HepG2 (cell line): Measurements from ENCODE around the gene SLC44A5. TPM values are rescaled to one million over a fixed set of nuclear protein-coding genes. Genes with fewer than 3 reads are reported as not detected.

ENCODE experiments used
- ATAC-seq: fragments of 200-7000 bp; cut with Tn5 transposase; 3 replicates; pipeline ENCODE4 v1.9.1; 2020; ENCODE audit warnings: mild to moderate bottlenecking, moderate library complexity
- BruUV-seq: library from RNA; stranded (reverse); fragments of 400-500 nt; replicated peaks from 2 replicates; lab custom pipeline; 2021; lab: Mats Ljungman, UMichigan
- CTCF ChIA-PET: fragments of 300-600 bp; formaldehyde crosslinking; extraction: SDS; loops from one replicate; lab custom pipeline; 2021; ENCODE audit warnings: low total read pairs, inconsistent platforms, low intra/inter-chr PET ratio; lab: Yijun Ruan, JAX
- POLR2A ChIA-PET: fragments of 350-600 bp; sonication (Branson Sonifier 250); formaldehyde crosslinking; loops from one replicate; lab custom pipeline; 2020; ENCODE audit warnings: antibody characterized with exemption, inconsistent platforms; lab: Yijun Ruan, JAX
- DNase-seq: peaks from one replicate; pipeline ENCODE4 v3.0.0-alpha.2; 2015; ENCODE audit warnings: low spot score
- FAIRE-seq: peaks from 3 replicates; lab custom pipeline; 2011; peaks lifted over from hg19 to GRCh38; lab: Jason Lieb, UNC
- H2AFZ ChIP-seq: one replicate; pipeline ENCODE4 v1.6.1; 2011; ENCODE audit warnings: low read length, inconsistent platforms
- H3K27ac ChIP-seq: fragments of 300-600 bp; 3 replicates; pipeline ENCODE4 v1.8.0; 2011; ENCODE audit warnings: mixed run types, mild to moderate bottlenecking, mixed read lengths, low read length, inconsistent platforms; ENCODE audit not compliant: insufficient read depth; ENCODE audit errors: extremely low read length
- H3K27me3 ChIP-seq, 2 experiments: fragments of 200-600 bp in 1 of 2; 2 replicates in 1 of 2; 3 replicates in 1 of 2; pipeline versions ENCODE4 v1.6.0 to v1.8.0; 2011; ENCODE audit warnings: low read length in 2 of 2, mild to moderate bottlenecking in 2 of 2, moderate library complexity in 2 of 2, inconsistent platforms in 1 of 2; ENCODE audit not compliant: insufficient read depth in 2 of 2, control insufficient read depth in 1 of 2
- H3K36me3 ChIP-seq, 2 experiments: fragments of 200-600 bp in 1 of 2; replicated peaks in 1 of 2; 2 replicates in 1 of 2; 3 replicates in 1 of 2; pipeline versions ENCODE4 v1.5.1 to v1.8.0; 2011; ENCODE audit warnings: low read length in 2 of 2, inconsistent platforms in 1 of 2; ENCODE audit not compliant: insufficient read depth in 2 of 2, control insufficient read depth in 1 of 2
- H3K4me1 ChIP-seq: 2 replicates; pipeline ENCODE4 v1.5.1; 2012; ENCODE audit warnings: low read length, inconsistent platforms; ENCODE audit not compliant: insufficient read depth
- H3K4me2 ChIP-seq: 2 replicates; pipeline ENCODE4 v1.6.0; 2011; ENCODE audit warnings: low read depth, low read length, inconsistent platforms
- H3K4me3 ChIP-seq, 3 experiments: fragments of 200-600 bp in 1 of 3; sonication (generic), shearing (Covaris generic) in 1 of 3; replicated peaks in 1 of 3; 2 replicates each; pipeline ENCODE4 v1.5.1; 2011 to 2016; ENCODE audit warnings: low read length in 3 of 3, inconsistent platforms in 2 of 3, low read depth in 2 of 3, mild to moderate bottlenecking in 2 of 3, control low read depth in 1 of 3, mixed read lengths in 1 of 3; ENCODE audit not compliant: insufficient read depth in 1 of 3
- H3K79me2 ChIP-seq: one replicate; pipeline ENCODE4 v1.6.1; 2011; ENCODE audit warnings: low read length, inconsistent platforms; ENCODE audit not compliant: insufficient read depth
- H3K9ac ChIP-seq: 2 replicates; pipeline ENCODE4 v1.6.0; 2011; ENCODE audit warnings: mild to moderate bottlenecking, low read depth, low read length, inconsistent platforms; ENCODE audit not compliant: insufficient read depth
- H3K9me3 ChIP-seq: 2 replicates; pipeline ENCODE4 v1.5.1; 2012; ENCODE audit warnings: mild to moderate bottlenecking, low read length
- H4K20me1 ChIP-seq: 2 replicates; pipeline ENCODE4 v1.6.0; 2011; ENCODE audit warnings: inconsistent platforms, mild to moderate bottlenecking, low read length, moderate library complexity; ENCODE audit not compliant: insufficient read depth
- CBX2 ChIP-seq, 2 experiments: fragments of 200-600 bp in 1 of 2; sonication (generic); formaldehyde crosslinking in 1 of 2; IDR thresholded peaks; 2 replicates each; pipeline versions ENCODE4 v1.7.0 to v1.8.1; 2018 to 2022; ENCODE audit warnings: low read depth in 2 of 2, low read length in 1 of 2, mild to moderate bottlenecking in 1 of 2, missing genetic modification reagents in 1 of 2
- DPF2 ChIP-seq: sonication (generic); formaldehyde crosslinking; IDR thresholded peaks from 2 replicates; pipeline ENCODE4 v1.4.0; 2020; ENCODE audit warnings: mild to moderate bottlenecking, low read depth, missing genetic modification reagents, borderline replicate concordance
- HBP1 ChIP-seq: IDR thresholded peaks from 2 replicates; pipeline ENCODE4 v1.6.1; 2016; ENCODE audit warnings: low read depth, control low read depth
- HNRNPH1 ChIP-seq: fragments of 200-400 bp; formaldehyde crosslinking; optimal IDR thresholded peaks from 2 replicates; pipeline ENCODE3; 2017; ENCODE audit warnings: mild to moderate bottlenecking, low read depth, low read length
- NFE2 ChIP-seq: sonication (generic); formaldehyde crosslinking; IDR thresholded peaks from 2 replicates; pipeline ENCODE4 v1.4.0; 2020; ENCODE audit warnings: missing genetic modification reagents
- PHF5A ChIP-seq: IDR thresholded peaks from one replicate; pipeline ENCODE4 v1.6.1; 2018; ENCODE audit warnings: low read depth, missing genetic modification reagents; ENCODE audit not compliant: unreplicated experiment
- PRPF4 ChIP-seq: fragments of 200-400 bp; formaldehyde crosslinking; IDR thresholded peaks from 2 replicates; pipeline ENCODE4 v1.6.1; 2016; ENCODE audit warnings: low read length, low read depth; ENCODE audit not compliant: poor library complexity, severe bottlenecking
- RFXAP ChIP-seq: sonication (generic); formaldehyde crosslinking; IDR thresholded peaks from 2 replicates; pipeline ENCODE4 v1.4.0; 2020; ENCODE audit warnings: missing genetic modification reagents, borderline replicate concordance
- SIX4 ChIP-seq: sonication (generic); formaldehyde crosslinking; IDR thresholded peaks from 2 replicates; pipeline ENCODE4 v1.4.0; 2020; ENCODE audit warnings: missing genetic modification reagents
- ZKSCAN5 ChIP-seq: sonication (generic); formaldehyde crosslinking; IDR thresholded peaks from 2 replicates; pipeline ENCODE4 v1.5.1; 2020; ENCODE audit warnings: mild to moderate bottlenecking, missing genetic modification reagents
- ZMAT5 ChIP-seq: sonication (generic); formaldehyde crosslinking; IDR thresholded peaks from 2 replicates; pipeline ENCODE4 v1.5.0; 2020; ENCODE audit warnings: mild to moderate bottlenecking, low read depth, missing genetic modification reagents, borderline replicate concordance
- ZNF572 ChIP-seq: sonication (generic); formaldehyde crosslinking; IDR thresholded peaks from 2 replicates; pipeline ENCODE4 v1.5.1; 2020; ENCODE audit warnings: mild to moderate bottlenecking, missing genetic modification reagents
- ZNF776 ChIP-seq: sonication (generic); formaldehyde crosslinking; IDR thresholded peaks from 2 replicates; pipeline ENCODE4 v1.4.0; 2020; ENCODE audit warnings: mild to moderate bottlenecking, missing genetic modification reagents
- ZNF839 ChIP-seq: sonication (generic); formaldehyde crosslinking; IDR thresholded peaks from 2 replicates; pipeline ENCODE4 v1.4.0; 2020; ENCODE audit warnings: missing genetic modification reagents, mild to moderate bottlenecking, borderline replicate concordance
- whole genome bisulfite sequencing: methylation state at CpG from one replicate; pipeline ENCODE4 v1.1.6; 2017; ENCODE audit warnings: low lambda C conversion rate; 5-methylcytosine and 5-hydroxymethylcytosine counted together
- in situ Hi-C: cut with HindIII; loops from 2 replicates; pipeline ENCODE4 v1.10.0; 2017; ENCODE audit warnings: low pct_unique_long_range_greater_than_20kb; ENCODE audit not compliant: extremely low pct_ligation_motif_present
- intact Hi-C: fragments of 100-400 bp; cut with micrococcal nuclease; formaldehyde crosslinking; loops from one replicate; pipeline ENCODE4 v1.10.0; 2022; ENCODE audit not compliant: unreplicated experiment
- polyA plus RNA-seq, 8 experiments: library from polyadenylated mRNA; depleted of rRNA in 3 of 8; stranded (reverse) in 7 of 8; unstranded in 1 of 8; fragments of >200 nt; fragmentation: Illumina TruSeq in 4 of 8; extraction: Trizol in 4 of 8; gene quantifications; 2 replicates each; pipeline versions ENCODE4 v1.2.1 to v1.2.3, GENCODE V29; 2011 to 2016; ENCODE audit warnings: low read depth in 4 of 8, missing spikeins in 1 of 8, mixed read lengths in 1 of 8; ENCODE audit not compliant: insufficient read depth in 1 of 8
- total RNA-seq, 5 experiments: library from RNA; depleted of rRNA; stranded (reverse); fragments of >200 nt; fragmentation: Illumina TruSeq; extraction: Trizol; gene quantifications; 2 replicates each; pipeline ENCODE4 v1.2.3, GENCODE V29; 2016; ENCODE audit warnings: low read depth in 1 of 5

SLC44A5 gene
- total and polyA plus RNA-seq, 2 of the 13 experiments (the other 11 are each of a cell fraction or from before 2014, with no cell fraction given), result 8.0 to 16.0 TPM

- no peak overlapping the region for H3K4me2 ChIP-seq
- intact Hi-C loops (no loop called here), in situ Hi-C loops (no loop called here)
- ATAC-seq, result no peak
- no peak overlapping the region for H3K9ac ChIP-seq
- no peak overlapping the region for H2AFZ ChIP-seq
- H3K27ac ChIP-seq, result no peak overlapping the region
- no TSS peak for BruUV-seq
- H3K4me3 ChIP-seq, result no peak overlapping the region
- no peaks in the 10 kb centered on the region for H4K20me1 ChIP-seq
- POLR2A ChIA-PET, result no interaction called here
- H3K27me3 ChIP-seq, result no peaks in the 10 kb centered on the region
- CTCF ChIA-PET, result no interaction called here
- H3K36me3 ChIP-seq, result 0 out of 5 replicates have a peak, but pooled peaks cover 0 to 8% of the 10 kb centered on the region in 2 experiments
- no peaks in the 10 kb centered on the region for H3K9me3 ChIP-seq
- TF ChIP-seq DPF2 (CRISPR knock-in tag) (no peak), HBP1 (CRISPR knock-in tag) (no peak)
- no peaks in the 10 kb centered on the region for H3K79me2 ChIP-seq
- no peak for DNase-seq
- WGBS, result 83% methylated on average over 6 of the region's 6 CpGs
- H3K4me1 ChIP-seq, result no peaks in the 10 kb centered on the region
- FAIRE-seq, result no peak
Measured at GRCh38 chr1:75338616-75339483, 272.1 kb downstream of the SLC44A5 start.

GRCh38 chr1:75334876-75335389 is 276.0 kb downstream of the SLC44A5 start:
- POLR2A ChIA-PET, result no interaction called here
- TF ChIP-seq SIX4 (CRISPR knock-in tag) (no peak), CBX2 (IDR thresholded peaks at IDR 0.05; ENCODE audit: low read depth, low read length) (no peak), CBX2 (CRISPR knock-in tag; IDR thresholded peaks at IDR 0.05; ENCODE audit: low read depth) (no peak), ZNF839 (CRISPR knock-in tag) (no peak), ZNF776 (no peak), ZKSCAN5 (CRISPR knock-in tag) (no peak), PRPF4 (no peak), RFXAP (CRISPR knock-in tag) (no peak), PHF5A (CRISPR knock-in tag) (no peak), ZNF572 (CRISPR knock-in tag) (no peak), ZMAT5 (no peak), HNRNPH1 (no peak), NFE2 (CRISPR knock-in tag) (no peak)

More at GRCh38 chr1:75334876-75335389, 276.0 kb downstream of the SLC44A5 start:
- no peak overlapping the region for H3K27ac ChIP-seq
- intact Hi-C loops, result no loop called here
- no peak for ATAC-seq
- no peak for FAIRE-seq
- no peak for DNase-seq
- no peak overlapping the region for H3K9ac ChIP-seq
- CTCF ChIA-PET, result no interaction called here
- 0 out of 5 replicates have a peak, but pooled peaks cover 0 to 8% of the 10 kb centered on the region in 2 experiments for H3K36me3 ChIP-seq
- no peaks in the 10 kb centered on the region for H3K9me3 ChIP-seq
- H3K79me2 ChIP-seq, result no peaks in the 10 kb centered on the region
- H3K4me3 ChIP-seq, result no peak overlapping the region
- H3K4me2 ChIP-seq, result no peak overlapping the region
- no peak overlapping the region for H2AFZ ChIP-seq
- no TSS peak for BruUV-seq
- 82% methylated on average over 4 of the region's 4 CpGs for WGBS
- no peaks in the 10 kb centered on the region for H4K20me1 ChIP-seq
- no peaks in the 10 kb centered on the region for H3K27me3 ChIP-seq
- in situ Hi-C loops, result no loop called here
- H3K4me1 ChIP-seq, result no peaks in the 10 kb centered on the region; the same call in 1 of the 2 replicates
